ENCODE data around the gene RBFOX2.

Gene RBFOX2

DNA sequence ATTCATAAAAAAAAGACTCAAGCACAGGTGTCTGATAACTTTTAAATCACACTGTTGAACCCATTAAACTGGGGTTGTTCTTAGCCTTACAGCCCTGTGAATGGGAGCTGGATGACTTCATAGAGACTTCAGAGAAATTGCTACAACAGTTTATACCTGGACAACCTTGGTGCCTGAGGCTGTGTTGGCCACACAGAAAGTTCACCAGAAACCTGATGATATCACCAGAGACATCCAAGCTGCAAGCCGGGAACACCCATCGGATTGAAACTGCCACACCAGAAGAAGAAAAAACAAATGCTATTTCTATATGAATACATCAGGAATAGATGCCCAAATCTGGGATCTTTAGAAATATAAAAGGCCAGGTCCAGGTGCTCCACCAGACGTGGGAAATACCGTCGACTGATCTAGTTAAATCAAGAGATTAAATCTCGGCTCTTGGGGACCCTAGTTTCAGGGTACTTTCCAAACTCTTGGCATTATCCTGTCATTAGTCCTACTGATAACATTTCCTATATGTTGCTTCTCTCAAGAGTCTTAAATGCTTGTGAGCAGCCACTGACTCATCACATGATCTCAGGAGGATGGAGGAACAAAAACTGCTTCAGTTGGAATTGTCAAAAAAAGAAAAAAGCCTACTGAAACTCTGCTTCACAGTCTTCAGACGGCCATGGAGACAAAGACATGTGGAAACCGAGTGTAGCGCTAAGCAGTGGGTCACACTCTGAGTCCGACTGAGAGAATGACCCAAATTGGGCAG, 339.5 kb downstream of the RBFOX2 start:
- no peak for DNase-seq
